ENCODE measurements around the gene RP2.

DNA sequence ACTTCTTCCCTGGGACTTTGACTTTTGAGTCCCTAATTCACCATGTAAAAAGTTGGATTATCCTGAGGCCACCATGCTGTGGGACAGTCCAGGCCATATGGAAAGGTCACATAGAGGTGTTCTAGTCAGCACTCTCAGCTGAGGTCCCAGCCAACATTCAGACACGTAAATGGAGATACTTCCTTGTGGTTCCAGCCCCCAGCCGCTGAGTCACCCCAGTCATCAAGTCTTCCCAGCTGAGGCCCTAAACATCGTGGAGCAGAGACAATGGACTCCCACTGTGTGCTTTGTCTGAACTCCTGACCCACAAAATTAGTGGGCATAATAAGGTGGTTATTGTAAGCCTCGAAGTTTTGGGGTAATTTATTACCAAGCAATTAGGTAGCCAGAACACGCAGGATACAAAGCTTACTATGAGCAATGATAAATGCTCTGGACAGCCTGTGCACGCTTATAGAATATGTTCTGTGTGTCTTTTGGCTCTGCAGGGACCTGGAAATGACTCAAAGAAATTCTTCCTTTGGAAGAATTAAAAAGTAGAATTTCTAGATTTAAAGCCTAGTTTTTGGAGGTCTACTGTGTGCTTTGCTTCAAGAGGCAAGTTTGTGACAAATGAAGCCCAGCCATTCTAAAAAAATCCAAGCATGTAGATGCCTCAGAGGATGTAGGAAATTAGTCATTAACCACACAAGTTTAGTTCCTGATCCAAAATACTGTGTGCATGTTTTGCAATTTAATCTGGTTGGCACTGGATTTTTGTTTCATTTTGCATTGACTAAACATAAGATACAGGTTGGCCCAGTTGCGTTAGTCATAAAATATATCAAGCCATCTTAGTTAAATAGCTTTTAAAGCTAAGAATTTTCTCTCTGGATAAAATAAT lies 44.7 kb upstream of the RP2 start:
- TF ChIP-seq EZH2 (IDR thresholded peaks at IDR 0.05; ENCODE audit: insufficient read depth, poor library complexity, severe bottlenecking) (no peak), EZH2phosphoT487 (IDR thresholded peaks at IDR 0.05; ENCODE audit: insufficient read depth, low read depth) (no peak)

Data from GM23248 (cell line).